ENCODE measurements around the gene CD79A. TPM values are rescaled to one million over a fixed set of nuclear protein-coding genes. Genes with fewer than 3 reads are reported as not detected.

CD79A gene
- not detected for total RNA-seq

GRCh38 chr19:41876847-41877832, at the start of gene CD79A:
Gene CD79A (plus strand): TSS chr19:41877279. CDS start chr19:41877305, 26 bp downstream.

GRCh38 chr19:41844601-41845000, 32.5 kb upstream of the CD79A start, which contains the start of gene LYPD4:
Gene LYPD4 (minus strand): TSS chr19:41844683. CDS start chr19:41839285, 5,398 bp downstream.

GRCh38 chr19:41845001-41845050, 32.3 kb upstream of the CD79A start, which contains the start of gene DMRTC2:
Gene DMRTC2 (plus strand): TSS chr19:41845042. CDS start chr19:41847429, 2,387 bp downstream.

GRCh38 chr19:41859618-41860418, 17.3 kb upstream of the CD79A start, which contains the start of gene RPS19:
Gene RPS19 (plus strand): TSS chr19:41860255. CDS start chr19:41860775, 520 bp downstream.

GRCh38 chr19:41882568-41883462, 5.7 kb downstream of the CD79A start, which contains the start of gene ARHGEF1:
Gene ARHGEF1 (plus strand): TSS chr19:41883184. CDS start chr19:41888083, 4,899 bp downstream.

GRCh38 chr19:41928221-41928683, 51.2 kb downstream of the CD79A start, which contains the start of gene ERFL:
Gene ERFL (minus strand): TSS chr19:41928449. CDS start chr19:41912919, 15,530 bp downstream.

Small RNAs within 50 kb of the gene (small RNA-seq; reads per million reads assigned to genes)
- gene MIR6797 (ENCODE audit: low replicate concordance): not detected

Other genes starting within 250 kb of the CD79A start
- gene CEACAM7, start 189.0 kb upstream of the CD79A start, total RNA-seq: not detected
- gene CEACAM5, start 168.7 kb upstream of the CD79A start, total RNA-seq: not detected
- not detected for gene CEACAM6, start 121.7 kb upstream of the CD79A start, total RNA-seq
- gene CEACAM3, start 80.7 kb upstream of the CD79A start, total RNA-seq: not detected
- not detected for gene LYPD4, start 32.6 kb upstream of the CD79A start, total RNA-seq
- gene DMRTC2, start 32.2 kb upstream of the CD79A start, total RNA-seq: not detected
- 374 TPM for gene RPS19, start 17.0 kb upstream of the CD79A start, total RNA-seq
- gene ARHGEF1, start 5.9 kb downstream of the CD79A start, total RNA-seq: 24.4 TPM
- gene ERFL, start 51.2 kb downstream of the CD79A start, total RNA-seq: not detected
- gene RABAC1, start 82.0 kb downstream of the CD79A start, total RNA-seq: 77.9 TPM
- gene ATP1A3, start 117.0 kb downstream of the CD79A start, total RNA-seq: 217 TPM
- 36.9 TPM for gene GRIK5, start 192.9 kb downstream of the CD79A start, total RNA-seq
- 16.3 TPM for gene ZNF574, start 198.9 kb downstream of the CD79A start, total RNA-seq

All from parietal lobe (tissue), 2 donors.